IPS-11a (cell line): Measurements from ENCODE around the gene TRPM4.
"Not testable (repeated sequence)": the region's sequence is repeated elsewhere in the genome, so short reads cannot be mapped to it uniquely, and the experiment has no call there.

Experiments
- H3K4me3 ChIP-seq: one replicate; pipeline ENCODE4 v1.5.1; 2013; ENCODE audit warnings: low read depth, low read length, control low read depth

Gene TRPM4

DNA sequence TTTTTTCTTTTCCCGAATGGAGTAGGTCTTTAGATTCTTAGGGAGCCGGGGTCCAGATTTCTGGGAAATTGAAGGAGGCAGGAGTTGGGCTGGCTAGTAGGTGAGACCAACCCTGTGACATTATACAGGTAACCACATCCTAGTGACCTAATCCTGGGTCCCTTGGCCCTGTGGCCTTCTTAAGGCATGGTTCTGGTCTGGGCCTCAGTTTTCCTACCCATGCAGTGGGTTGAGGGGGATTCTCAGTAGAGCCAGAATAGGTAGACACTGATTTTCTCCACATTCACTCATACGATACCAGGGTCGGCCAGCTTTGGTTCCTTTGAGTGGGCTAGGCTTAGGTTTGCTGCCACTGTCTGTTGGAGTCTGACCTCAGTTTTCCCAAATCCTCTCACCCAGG lies 31.0 kb upstream of the TRPM4 start:
- no peak overlapping the region for H3K4me3 ChIP-seq

DNA sequence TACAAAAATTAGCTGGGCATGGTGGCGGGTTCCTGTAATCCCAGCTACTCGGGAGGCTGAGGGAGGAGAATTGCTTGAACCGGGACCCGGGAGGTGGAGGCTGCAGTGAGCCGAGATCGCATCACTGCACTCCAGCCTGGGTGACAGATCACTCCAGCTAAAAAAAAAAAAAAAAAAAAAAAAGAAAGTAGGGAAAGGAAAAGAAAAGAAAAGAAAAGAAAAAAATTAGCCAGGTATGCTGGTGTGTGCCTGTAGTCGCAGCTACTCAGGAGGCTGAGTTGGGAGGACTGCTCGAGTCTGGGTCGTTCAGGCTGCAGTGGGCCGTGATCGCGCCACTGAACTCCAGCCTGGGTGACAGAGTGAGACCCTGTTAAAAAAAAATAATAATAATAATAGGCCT lies 30.4 kb upstream of the TRPM4 start:
- not testable (repeated sequence) for H3K4me3 ChIP-seq

DNA sequence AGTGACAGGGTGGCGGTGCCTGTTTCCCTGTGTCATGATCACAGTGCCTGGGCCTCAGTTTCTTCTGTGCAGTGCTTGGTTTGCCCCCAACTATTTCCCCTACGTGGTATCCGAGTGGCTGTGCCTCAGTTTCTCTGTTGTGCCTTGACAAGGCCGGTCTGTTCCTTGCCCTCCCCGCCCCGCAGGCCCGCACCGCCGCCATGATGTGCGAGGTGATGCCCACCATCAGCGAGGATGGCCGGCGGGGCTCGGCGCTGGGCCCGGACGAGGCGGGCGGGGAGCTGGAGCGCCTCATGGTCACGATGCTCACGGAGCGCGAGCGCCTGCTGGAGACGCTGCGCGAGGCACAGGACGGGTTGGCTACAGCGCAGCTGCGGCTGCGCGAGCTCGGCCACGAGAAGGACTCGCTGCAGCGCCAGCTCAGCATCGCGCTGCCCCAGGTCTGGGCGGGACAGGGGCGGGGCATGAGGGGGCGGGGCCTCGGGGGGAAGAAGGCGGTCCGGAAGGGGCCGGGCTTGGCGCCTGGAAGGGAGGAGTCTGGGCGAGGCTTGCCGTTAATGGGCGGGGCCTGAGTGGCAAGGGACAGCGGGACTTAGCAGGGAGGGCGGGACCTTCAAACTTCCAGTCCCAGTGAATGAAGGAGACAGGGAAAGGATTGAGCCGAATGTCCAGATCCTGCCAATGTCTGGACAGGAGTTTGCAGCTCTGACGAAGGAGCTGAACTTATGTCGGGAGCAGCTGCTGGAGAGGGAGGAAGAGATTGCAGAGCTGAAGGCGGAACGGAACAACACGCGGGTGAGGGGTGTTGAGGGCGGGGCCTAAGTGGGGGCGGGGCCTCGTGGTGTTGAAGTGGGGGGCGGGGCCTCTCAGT lies 29.7 kb upstream of the TRPM4 start:
- peak overlapping the region; percentile 35 for H3K4me3 ChIP-seq

DNA sequence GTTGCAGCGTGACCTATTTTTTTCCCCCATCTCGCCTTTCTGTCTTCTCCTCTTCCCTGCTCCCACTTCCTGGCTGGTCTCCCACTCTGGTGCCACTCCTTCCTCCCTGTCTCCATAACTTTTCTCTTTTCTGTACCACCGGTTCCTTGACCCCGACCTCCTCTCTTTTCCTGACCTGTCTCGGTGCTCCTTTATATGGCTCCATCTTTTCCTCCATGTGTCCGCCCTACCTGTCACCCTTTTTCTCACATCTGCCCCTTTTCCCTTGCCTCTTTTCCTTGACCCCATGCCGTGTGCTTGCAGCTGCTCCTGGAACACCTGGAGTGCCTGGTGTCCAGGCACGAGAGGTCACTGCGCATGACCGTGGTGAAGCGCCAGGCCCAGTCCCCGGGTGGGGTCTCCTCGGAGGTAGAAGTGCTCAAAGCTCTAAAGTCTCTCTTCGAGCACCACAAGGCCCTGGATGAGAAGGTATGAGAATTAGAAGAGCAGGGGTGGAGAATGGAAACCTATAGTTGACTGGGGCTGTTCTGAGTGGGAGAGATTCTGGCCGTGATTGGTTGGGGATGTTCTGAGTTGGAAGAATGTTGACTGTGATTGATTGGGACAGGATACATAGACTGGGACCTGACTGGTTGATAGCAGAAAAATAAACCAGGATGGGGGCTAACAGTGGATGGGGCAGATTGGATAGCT lies 28.9 kb upstream of the TRPM4 start:
- peak overlapping the region; percentile 35 for H3K4me3 ChIP-seq

DNA sequence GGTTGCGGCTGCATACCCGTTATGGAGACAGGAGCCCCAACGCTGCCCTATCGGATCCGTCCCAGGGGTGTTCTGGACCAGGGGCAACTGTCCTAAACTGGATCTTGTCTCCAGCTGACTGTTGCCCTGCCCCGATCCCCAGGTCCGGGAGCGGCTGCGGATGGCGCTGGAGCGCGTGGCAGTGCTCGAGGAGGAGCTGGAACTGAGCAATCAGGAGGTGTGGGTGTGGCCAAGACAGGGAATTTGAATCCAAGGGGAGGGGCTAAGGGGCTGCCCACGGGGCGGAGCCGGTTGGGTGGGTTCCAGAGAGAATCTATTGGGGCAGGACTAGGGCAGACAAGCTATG lies 28.4 kb upstream of the TRPM4 start:
- no peak overlapping the region for H3K4me3 ChIP-seq

DNA sequence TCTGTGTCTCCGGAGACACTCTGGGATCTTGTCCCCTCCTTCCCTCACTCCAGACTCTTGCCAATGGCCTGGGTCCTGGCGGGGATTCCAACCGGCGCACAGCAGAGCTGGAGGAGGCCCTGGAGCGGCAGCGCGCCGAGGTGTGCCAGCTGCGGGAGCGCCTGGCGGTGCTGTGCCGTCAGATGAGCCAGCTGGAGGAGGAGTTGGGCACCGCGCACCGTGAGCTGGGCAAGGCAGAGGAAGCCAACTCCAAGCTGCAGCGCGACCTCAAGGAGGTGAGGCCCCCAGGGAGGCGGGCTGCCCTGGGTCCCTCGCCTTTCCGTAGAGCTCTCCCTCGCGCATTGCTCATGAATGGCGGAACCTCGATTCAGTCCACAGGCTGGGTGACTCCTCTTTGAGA lies 27.3 kb upstream of the TRPM4 start:
- no peak overlapping the region for H3K4me3 ChIP-seq

DNA sequence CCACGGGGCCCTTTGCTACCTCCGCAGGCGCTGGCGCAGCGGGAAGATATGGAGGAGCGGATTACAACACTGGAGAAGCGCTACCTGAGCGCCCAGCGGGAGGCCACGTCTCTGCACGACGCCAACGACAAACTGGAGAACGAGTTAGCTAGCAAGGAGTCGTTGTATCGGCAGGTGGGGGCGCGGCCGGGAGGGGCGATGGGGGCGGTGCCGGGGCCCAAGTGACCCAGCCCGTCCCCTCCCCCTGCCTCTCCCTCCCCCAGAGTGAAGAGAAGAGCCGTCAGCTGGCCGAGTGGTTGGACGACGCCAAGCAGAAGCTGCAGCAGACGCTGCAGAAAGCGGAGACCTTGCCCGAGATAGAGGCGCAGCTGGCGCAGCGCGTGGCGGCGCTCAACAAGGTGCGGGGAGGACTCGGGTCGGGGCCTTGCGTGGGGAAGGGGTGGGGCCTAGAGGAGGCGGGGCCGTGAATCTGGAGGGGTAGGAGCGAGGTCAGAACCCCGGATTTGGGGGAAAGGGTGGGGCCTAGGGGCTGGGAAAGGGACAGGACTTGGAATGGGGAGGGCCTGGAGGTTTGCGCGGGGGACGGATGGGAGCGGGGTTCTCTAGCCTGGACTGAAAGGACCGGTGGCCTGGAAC lies 24.5 kb upstream of the TRPM4 start:
- no peak overlapping the region for H3K4me3 ChIP-seq

DNA sequence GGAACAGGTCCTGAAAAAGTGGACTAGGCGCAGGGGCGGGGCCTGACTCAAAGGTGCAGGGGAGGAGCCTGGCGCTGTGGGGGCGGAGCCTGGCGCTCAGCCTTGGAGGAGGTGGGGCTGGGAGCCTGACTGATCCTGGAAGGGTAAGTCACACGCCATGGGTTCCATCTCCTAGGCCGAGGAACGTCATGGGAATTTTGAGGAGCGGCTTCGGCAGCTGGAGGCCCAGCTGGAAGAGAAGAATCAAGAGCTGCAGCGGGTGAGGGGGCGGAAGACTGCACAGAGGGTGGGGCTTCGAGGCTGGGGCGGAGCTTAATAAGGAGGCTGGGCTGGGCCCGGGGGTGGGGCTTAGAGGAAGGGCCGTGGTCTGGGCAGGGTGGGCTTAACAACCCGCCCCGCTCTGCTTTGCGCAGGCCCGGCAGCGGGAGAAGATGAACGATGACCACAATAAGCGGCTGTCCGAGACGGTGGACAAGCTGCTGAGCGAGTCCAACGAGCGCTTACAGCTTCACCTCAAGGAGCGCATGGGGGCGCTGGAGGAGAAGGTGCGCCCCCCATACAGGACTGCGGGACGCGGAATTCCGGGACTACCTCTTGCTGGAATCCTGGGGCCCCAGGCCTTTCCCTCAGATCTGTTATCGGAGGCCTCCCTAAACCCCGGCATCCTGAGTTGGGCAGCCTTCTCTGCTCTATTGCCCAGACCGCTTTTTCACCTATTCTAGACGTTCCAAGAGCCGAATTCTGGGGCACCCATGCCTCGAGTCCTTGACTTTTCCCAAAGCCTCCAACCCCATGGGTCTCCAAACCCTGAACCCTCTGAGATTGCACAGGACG lies 23.8 kb upstream of the TRPM4 start:
- H3K4me3 ChIP-seq = no peak overlapping the region

DNA sequence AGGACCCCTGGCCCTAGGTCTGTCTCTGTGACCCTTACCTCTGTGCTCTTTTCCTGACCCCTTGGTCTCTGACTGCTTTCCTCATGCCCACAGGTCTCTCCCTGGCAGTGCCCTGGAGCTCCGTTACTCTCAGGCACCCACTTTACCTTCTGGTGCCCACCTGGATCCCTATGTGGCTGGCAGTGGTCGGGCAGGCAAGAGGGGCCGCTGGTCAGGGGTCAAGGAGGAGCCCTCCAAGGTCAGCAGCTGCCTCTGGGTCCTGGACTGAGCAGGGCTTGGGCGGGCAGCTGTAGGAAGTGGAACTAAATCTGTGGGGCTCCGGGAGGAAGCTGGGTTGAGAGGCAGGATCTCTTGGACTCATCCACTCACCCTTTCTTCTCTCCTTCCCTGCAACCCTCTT lies 21.9 kb upstream of the TRPM4 start:
- H3K4me3 ChIP-seq = no peak overlapping the region

DNA sequence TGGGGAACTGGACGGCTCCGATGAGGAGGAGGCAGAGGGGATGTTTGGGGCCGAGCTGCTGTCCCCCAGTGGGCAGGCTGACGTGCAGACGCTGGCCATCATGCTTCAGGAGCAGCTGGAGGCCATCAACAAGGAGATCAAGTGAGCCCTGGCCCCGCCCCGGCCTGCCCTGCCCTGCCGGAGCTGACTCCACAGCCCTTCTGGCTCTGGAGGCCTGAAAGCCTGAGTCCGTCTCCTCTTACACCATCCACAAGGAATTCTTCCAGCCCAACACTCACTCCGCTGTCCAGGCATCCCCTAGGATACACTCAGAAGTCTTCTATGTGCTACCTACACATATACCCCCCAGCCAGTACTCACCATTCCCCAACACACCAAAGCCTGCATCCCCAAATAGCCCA lies 20.8 kb upstream of the TRPM4 start:
- H3K4me3 ChIP-seq = no peak overlapping the region

DNA sequence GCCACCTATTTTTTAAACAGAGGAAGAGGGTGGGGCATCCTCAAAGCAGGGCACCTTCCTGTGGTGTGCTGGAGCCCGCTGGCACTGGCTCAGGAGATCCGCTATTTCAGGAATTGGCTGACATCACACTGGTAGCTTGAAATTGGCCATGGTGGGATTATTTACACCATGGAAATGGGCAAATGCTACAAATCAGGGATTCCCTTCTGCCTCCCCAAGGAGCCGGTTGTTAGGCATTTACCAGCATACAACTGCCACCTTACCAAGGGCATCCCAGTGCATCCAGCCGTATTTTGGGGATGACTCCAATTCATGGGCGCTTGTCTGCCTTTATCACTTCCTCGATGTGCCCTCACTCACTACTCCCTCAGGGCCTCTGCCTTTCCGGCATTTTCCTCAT lies 16.6 kb upstream of the TRPM4 start:
- no peak overlapping the region for H3K4me3 ChIP-seq

DNA sequence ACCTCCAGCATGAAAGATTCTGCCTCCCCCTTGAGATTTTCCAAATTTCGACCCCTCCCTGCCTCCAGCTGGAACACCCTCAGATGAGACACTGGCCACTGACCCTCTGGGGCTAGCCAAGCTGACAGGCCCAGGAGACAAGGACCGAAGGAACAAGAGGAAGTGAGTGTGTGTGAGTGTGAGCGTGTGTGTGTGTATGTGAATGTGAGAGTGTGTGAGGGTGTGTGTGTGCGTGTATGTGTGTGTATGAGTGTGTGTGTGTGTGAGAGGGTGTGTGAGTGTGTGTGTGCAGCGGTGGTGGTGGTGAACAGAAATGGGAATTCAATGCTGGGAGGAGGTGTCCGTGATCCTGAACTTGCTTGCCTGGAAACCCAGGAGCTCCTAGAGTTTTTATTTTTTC lies 16.2 kb upstream of the TRPM4 start:
- no peak overlapping the region for H3K4me3 ChIP-seq

DNA sequence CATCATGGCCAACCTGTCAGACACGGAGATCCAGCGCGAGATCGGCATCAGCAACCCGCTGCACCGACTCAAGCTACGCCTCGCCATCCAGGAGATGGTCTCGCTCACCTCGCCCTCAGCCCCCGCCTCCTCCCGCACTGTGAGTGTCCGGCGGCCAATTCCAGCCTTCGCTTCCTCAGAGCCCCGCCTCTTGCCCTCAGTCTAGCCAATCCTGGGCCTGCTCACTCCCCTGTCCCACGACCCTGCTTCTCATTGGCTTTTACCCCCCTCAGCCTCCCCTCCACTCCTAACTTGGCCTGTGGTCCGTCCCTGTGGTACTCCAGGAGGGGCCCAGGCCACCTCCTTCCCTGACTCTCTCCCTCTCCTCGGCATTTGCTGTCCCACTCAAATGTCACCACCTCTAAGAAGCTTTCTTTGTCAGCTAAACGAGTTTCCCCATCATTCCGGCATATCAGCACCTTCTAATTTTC lies 14.7 kb upstream of the TRPM4 start:
- H3K4me3 ChIP-seq = peak overlapping the region; percentile 54

DNA sequence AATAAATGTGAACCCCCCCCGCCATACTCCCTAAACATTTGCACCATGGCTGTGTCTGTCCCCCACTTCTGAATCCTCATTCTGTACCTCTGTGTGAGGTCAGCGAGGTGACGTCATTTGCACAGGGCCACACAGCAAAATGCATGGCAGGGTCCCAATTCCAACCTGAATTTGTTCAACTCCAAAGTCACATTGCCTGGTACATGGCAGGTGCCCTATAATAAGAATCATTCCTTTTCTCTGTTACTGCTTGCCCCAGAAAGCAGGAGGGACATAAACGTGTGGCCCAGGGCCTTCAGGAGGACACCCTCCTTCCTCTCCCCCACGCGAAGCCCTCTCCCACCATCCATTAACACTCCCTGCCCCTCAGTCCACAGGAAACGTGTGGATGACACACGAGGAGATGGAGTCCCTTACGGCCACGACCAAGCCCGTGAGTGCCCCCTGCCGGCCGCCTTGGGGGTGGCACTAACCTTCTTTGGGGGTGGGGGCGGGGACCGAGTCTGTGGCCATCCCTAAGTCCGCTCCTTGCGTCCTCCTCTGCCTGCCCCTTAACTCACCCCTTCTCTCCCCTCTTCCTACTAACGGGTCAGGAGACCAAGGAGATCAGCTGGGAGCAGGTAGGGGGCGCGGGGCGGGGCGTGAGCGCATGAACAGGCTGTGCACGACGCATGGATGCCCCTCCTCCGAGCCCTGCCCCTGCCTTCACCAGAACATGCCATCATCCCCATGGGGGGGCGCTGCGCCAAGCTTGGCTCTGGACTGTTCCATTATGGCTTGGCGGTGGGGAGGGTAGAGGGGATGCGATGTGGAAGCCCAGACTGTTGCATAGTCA lies 11.8 kb upstream of the TRPM4 start:
- peak overlapping the region; percentile 21 for H3K4me3 ChIP-seq

DNA sequence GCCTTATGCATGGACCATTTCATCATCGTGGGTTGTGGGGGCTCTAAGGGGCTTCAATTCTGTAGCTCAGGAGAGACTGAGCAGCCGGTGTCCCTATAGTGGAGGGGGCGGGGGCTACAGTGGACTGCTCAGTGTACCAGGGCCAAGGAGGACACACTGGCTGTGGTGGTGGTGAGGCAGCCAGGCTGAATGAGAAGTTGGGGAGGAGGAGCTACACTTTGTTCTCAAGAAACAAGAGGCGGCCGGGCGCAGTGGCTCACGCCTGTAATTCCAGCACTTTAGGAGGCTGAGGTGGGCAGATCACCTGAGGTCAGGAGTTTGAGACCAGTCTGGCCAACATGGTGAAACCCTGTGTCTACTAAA lies 11.2 kb upstream of the TRPM4 start:
- H3K4me3 ChIP-seq = peak overlapping the region; percentile 21

DNA sequence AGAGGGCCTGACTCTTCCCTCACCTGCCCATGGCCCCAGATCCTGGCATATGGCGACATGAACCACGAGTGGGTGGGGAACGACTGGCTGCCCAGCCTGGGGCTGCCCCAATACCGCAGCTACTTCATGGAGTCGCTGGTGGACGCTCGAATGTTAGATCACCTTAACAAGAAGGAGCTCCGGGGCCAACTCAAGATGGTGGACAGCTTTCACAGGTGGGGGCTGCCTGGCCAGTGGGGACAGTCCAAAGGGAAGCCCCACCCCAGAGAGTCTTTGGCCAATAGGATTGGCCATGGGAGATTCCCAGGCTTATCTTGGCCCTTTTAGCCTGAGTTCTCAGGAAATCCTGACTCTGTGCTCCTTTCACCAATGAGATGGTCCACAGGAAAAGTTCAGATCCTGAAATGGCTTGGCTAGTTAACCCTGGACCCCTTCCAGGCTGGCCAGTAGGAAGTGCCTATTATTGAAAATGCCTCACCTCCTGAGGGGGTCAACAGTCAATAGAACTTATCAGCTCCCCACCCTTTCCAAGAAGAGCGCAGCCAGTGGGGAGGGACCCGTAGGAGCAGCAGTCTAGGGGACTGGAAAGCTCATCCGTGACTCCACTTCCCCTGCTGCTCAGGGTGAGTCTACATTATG lies 9.4 kb upstream of the TRPM4 start:
- peak overlapping the region; percentile 64 for H3K4me3 ChIP-seq

DNA sequence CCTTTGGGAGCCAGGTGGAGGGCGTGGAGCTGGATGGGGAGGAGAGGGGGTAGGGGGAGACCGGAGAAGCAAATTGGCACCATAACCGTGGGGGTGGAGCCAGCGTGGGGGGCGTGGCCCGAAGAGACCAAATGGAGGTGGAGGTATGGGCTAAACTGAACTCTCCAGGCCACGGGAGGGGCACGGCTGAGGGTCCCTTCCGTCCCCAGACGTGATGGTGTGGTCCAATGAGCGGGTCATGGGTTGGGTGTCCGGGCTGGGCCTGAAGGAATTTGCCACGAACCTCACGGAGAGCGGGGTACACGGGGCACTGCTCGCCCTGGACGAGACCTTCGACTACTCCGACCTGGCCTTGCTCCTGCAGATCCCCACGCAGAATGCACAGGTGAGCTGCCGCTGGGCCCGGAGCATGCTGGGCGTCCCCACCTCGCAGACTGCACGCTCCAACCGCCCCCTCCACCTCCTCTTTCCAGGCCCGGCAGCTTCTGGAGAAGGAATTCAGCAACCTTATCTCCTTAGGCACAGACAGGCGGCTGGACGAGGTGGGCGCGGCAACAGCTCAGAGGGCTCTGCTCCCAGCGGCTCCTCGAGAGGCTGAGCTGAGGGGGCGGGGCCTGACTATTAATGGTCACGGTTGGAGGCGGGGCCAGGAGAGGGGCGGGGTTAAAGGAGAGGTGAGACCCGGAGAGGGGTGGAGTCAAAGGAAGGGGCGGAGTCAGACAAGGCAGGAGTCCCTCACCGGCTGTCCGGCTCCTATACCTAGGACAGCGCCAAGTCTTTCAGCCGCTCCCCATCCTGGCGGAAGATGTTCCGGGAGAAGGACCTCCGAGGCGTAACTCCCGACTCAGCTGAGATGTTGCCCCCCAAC lies 8.6 kb upstream of the TRPM4 start:
- H3K4me3 ChIP-seq = peak overlapping the region; percentile 86

DNA sequence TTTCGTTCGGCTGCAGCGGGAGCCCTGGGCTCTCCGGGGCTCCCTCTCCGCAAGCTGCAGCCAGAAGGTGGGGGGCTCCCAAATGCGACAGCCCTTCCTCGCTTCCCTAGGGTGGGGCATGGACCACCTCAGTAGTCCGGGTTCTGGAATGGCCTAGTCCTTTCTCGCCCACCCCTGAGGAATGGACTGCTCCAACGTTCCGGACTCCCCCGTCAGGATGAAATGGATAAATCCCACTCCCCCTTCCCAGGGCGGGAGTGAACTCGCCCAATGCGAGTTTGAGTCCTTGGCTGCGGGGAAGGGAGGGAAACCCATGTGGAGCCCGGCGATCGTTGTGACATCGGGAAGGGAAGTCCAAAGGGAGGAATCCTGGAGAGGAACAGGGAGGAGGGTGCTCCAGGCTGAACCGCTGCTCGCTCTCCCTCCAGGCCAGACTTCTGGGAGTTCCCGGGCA lies 7.9 kb upstream of the TRPM4 start:
- peak overlapping the region; percentile 86 for H3K4me3 ChIP-seq
